NCI-H1436 (cell line): ENCODE results near the gene CCDC197.

Source experiments
- DNase-seq: peaks from one replicate; lab custom pipeline; 2025; lab: John Stamatoyannopoulos, UW

Gene CCDC197

DNA sequence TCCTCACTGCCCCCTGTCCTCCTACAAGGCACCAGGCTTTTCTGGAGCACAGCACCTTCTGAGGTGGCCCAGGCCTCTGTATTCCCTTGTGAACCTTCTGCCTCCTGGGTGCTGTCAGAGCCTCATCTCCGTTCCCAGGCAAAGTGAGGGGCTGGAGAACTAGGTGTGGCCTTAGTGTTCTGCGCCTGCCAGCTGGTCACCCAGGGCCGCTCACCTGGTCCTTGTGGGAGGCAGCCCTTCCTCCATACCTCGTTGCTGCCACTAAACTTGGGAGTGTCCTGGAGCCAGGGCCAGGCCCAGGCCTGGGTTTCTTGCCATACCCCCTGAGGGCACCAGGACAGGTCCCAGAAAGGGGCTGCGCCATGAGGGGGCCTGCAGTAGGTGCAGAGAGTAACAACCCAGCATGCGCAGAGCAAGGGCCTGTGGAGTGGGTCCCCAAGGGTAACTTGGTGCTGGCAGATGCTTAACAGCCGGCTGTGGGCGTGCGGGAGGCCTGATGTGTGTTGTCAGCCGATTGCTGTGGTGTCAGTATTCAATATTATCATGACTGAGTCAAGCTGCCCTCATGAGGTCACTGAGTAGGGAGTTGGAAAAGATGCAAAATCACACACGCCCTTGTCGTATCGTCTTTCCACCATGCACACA, 46.1 kb downstream of the CCDC197 start:
- no peak for DNase-seq

- no peak for DNase-seq
Measured at GRCh38 chr14:94043756-94044475, 46.8 kb downstream of the CCDC197 start.

- no peak for DNase-seq
Measured at GRCh38 chr14:94044476-94045091, 47.5 kb downstream of the CCDC197 start.

- no peak for DNase-seq
Measured at GRCh38 chr14:94045101-94045500, 48.0 kb downstream of the CCDC197 start.

DNA sequence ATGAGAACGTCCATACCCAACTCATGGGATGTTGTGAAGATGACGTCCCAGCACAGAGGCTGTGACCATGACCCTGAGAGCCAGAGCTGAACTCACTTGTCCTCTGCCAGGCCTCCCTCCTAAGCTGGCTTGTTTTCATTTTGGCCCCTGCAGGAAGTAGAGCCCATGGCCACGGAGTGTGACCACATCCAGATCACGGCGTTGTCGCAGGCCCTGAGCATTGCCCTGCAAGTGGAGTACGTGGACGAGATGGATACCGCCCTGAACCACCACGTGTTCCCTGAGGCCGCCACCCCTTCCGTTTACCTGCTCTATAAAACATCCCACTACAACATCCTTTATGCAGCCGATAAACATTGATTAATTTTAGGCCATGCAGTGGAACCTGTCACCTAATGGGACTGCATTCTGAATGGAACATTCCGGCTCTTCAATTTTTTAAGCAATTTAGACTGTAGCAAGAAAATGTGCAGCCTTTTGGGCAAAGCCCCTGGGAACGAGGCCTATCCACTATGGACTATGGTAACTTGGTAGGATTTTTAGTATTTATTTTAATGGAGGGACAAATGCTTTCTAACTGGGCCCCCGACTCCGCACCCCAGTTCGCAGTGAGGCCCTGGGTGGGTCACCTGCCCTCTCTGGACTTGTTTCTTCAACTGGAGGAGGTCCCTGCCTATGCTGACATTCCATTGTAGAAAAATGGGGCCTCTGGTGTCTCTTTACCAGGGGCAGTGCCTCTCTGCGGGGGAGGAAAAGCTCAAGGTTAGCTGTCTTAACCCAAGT, 48.7 kb downstream of the CCDC197 start:
- DNase-seq = no peak

DNA sequence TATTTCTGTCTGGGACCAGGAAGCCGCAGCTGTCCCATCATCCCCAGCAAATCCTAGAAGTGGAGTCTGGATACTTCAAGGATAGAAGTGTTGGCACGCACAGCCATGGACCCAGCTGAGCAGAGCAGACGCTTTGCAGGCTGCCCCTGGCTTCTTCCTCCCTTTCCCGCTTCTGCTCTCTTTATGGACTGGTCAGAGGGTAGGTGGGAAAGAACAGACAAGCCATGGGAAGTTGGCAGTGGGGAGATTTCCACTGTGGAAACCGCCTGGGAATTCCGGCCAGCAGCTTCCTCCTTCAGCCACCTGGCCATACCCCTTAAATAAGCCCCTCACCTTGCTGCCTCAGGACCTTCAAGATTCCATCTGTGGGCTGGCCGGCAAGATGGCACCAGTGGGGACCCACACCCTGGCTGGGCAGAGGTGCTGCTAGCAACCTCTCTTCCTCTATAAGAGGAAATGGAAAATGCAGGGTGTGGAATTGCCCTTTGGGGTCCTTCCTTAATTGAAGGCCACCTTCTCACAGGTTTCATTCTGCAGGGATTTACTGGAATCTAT, 49.7 kb downstream of the CCDC197 start:
- no peak for DNase-seq

GRCh38 chr14:94047581-94047980, 50.5 kb downstream of the CCDC197 start:
- DNase-seq = no peak

- no peak for DNase-seq
Measured at GRCh38 chr14:94048691-94049624, 51.9 kb downstream of the CCDC197 start.

DNA sequence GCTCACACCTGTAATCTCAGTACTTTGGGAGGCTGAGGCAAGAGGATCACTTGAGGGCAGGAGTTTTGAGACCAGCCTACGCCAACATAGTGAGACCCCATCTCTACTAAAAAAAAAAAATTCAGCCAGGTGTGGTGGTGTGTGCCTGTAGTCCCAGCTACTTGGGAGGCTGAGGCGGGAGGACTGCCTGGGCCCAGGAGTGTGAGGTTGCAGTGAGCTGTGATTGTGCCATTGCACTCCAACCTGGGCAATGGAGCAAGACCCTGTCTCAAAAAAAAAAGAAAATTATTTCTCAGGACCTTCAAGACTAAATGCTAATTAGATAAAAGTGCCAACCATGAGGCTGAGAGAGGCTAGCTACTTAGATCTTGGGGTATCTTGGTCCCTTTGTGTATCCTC, 52.5 kb downstream of the CCDC197 start:
- no peak for DNase-seq

GRCh38 chr14:94050231-94050880, 53.3 kb downstream of the CCDC197 start:
- DNase-seq = no peak

- DNase-seq = no peak
Measured at GRCh38 chr14:94051115-94051514, 54.0 kb downstream of the CCDC197 start.

- DNase-seq = no peak
Measured at GRCh38 chr14:94051779-94052178, 54.7 kb downstream of the CCDC197 start.

DNA sequence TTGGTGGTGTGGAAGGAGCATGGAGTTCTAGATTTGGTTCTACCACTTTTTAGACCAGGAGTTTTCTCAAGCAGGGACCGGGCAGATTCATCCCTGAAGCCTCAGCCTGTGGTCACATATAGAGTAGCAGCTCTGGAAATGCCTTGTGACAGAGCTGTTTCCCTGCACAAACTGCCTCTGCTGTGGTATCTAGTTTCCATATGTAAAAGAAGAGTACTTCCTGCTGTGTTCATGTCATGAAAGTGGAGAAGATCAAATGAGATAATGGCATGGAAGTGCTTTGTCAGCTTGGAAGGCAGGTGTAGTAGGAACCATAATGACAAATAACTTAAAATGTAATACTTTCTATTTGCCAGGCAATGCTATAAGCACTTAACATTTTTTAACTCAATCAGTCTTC, 55.1 kb downstream of the CCDC197 start:
- DNase-seq = no peak

- DNase-seq = no peak
Measured at GRCh38 chr14:94052662-94053061, 55.6 kb downstream of the CCDC197 start.

DNA sequence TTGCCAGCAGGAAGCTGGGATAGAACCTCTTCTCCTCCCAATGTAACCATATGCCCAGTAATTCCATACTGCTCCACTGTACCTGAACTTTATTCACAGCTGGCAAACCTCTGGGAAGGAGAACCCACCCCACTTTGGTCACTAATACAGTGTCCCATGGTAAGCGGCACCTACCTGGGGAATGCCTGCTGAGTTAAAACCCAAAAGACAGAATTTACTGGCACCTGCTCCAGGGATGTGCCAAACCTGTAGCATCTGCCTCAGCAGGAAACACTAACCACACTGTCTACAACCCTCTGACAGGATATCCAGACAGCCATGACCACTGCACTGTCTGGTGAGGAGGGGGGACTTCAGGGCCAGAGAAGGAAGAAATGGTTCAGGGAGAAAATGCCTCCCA, 57.3 kb downstream of the CCDC197 start:
- no peak for DNase-seq

GRCh38 chr14:94054936-94055335, 57.8 kb downstream of the CCDC197 start:
- DNase-seq = no peak

- DNase-seq = no peak
Measured at GRCh38 chr14:94056579-94057308, 59.6 kb downstream of the CCDC197 start.

DNA sequence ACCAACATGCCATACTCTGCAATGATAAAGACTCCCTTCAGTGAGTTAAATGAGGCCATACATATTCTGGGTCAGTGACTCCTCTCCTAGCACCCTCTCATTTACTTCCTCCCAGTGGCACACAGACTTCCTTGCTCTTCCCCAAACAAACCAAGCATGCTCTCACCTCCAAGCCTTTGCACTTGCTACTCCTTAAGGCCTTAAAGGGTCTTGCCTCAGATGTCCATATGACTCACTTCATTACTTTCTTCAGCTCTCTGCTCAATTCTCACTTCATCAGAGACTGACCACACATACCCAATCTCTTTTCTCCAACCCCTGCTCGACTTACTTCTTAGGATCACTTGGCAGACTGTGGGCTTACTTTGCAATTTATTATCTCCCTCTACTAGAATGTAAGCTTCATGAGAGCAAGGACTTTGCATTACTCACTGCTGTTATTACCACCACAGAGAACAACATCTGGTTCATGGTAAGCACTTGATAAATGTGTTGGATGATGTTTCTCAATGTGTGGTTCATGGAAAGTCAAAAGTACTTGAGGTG, 61.1 kb downstream of the CCDC197 start:
- DNase-seq = no peak
